Lower lobe of right lung (tissue), 2 donors: ENCODE results near the gene MAGOH. TPM values are rescaled to one million over a fixed set of nuclear protein-coding genes. Genes with fewer than 3 reads are reported as not detected.

Experiments
- ATAC-seq, 2 donors: fragments of 200-7000 bp; cut with Tn5 transposase; one replicate each; pipeline ENCODE4 v1.9.1; 2020 to 2022; ENCODE audit warnings: mild to moderate bottlenecking in 2 of 2, moderate library complexity in 2 of 2
- DNase-seq: peaks from one replicate; pipeline ENCODE4 v3.0.0-alpha.2; 2020
- H3K27ac ChIP-seq: fragments of 200-600 bp; one replicate; pipeline ENCODE4 v1.8.0; 2022
- H3K27me3 ChIP-seq: fragments of 200-600 bp; one replicate; pipeline ENCODE4 v1.8.0; 2022; ENCODE audit warnings: low read depth
- H3K36me3 ChIP-seq: fragments of 200-600 bp; one replicate; pipeline ENCODE4 v1.8.0; 2022; ENCODE audit warnings: mild to moderate bottlenecking
- H3K4me1 ChIP-seq: fragments of 200-600 bp; one replicate; pipeline ENCODE4 v1.8.0; 2022
- H3K4me3 ChIP-seq: fragments of 200-600 bp; one replicate; pipeline ENCODE4 v1.8.0; 2022; ENCODE audit warnings: mild to moderate bottlenecking
- H3K9me3 ChIP-seq: fragments of 200-600 bp; one replicate; pipeline ENCODE4 v1.8.0; 2022
- intact Hi-C: fragments of 100-400 bp; cut with DNase I; formaldehyde crosslinking; loops from one replicate; pipeline ENCODE4 v1.11.0; 2022
- total RNA-seq: library from RNA; stranded (reverse); fragmentation: NEBNext Ultra II Directional; extraction: Animal tissue kit (Norgen Biotek cat#: 25700); gene quantifications from one replicate; pipeline ENCODE4 v1.2.1, GENCODE V29; 2021
- TF ChIP-seq, protein P1 (sequence below): fragments of 200-600 bp; IDR thresholded peaks from one replicate; pipeline ENCODE4 v1.8.0; 2022; ENCODE audit warnings: antibody characterized with exemption, mild to moderate bottlenecking
- donor health status: DM: no; HTN: yes; CAD: no; lungs with severe emphysema.

The MAGOH gene
- total RNA-seq, 1 donor from 2014 or later = 34.4 TPM

DNA sequence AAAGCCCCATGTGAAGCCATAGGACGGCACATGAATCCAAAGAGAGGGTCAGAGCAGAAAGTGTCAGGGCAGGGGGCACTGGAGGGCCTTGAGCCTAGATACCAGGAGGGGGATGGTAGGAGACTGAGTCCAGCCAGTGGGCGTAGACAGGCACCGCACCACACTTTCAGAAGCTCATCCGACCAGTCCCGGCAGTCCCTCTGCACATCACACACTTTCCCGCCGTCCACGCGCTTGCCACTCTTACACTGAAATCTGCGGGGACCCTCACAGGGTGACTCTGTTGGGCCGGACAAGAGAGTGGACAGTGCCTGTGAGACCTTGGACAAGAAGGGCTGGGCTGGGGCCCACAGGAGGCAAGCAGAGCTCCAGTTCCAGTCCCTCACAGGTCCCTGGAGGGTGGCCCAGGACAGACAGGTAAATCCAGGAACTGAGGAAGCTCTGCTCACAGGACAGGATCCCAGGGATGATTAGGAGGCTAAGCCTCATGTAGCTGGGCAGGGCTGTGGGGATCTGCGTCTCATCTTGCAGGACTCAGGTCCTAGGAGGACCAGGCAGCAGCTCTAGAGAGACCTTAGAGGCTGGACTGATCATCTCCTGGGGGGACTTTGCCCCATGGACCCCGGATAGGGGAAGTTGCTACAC is 36.3 kb upstream of the MAGOH start:
- TF ChIP-seq, protein P1, sequence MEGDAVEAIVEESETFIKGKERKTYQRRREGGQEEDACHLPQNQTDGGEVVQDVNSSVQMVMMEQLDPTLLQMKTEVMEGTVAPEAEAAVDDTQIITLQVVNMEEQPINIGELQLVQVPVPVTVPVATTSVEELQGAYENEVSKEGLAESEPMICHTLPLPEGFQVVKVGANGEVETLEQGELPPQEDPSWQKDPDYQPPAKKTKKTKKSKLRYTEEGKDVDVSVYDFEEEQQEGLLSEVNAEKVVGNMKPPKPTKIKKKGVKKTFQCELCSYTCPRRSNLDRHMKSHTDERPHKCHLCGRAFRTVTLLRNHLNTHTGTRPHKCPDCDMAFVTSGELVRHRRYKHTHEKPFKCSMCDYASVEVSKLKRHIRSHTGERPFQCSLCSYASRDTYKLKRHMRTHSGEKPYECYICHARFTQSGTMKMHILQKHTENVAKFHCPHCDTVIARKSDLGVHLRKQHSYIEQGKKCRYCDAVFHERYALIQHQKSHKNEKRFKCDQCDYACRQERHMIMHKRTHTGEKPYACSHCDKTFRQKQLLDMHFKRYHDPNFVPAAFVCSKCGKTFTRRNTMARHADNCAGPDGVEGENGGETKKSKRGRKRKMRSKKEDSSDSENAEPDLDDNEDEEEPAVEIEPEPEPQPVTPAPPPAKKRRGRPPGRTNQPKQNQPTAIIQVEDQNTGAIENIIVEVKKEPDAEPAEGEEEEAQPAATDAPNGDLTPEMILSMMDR = no peak
- intact Hi-C loops = no loop called here
- DNase-seq (no peak), ATAC-seq (no peak)
- no peaks in the 10 kb centered on the region for H3K4me1 ChIP-seq
- no peaks in the 10 kb centered on the region for H3K9me3 ChIP-seq
- H3K27me3 ChIP-seq = no peaks in the 10 kb centered on the region
- no peak overlapping the region for H3K27ac ChIP-seq
- no peak overlapping the region for H3K4me3 ChIP-seq
- no peaks in the 10 kb centered on the region for H3K36me3 ChIP-seq

DNA sequence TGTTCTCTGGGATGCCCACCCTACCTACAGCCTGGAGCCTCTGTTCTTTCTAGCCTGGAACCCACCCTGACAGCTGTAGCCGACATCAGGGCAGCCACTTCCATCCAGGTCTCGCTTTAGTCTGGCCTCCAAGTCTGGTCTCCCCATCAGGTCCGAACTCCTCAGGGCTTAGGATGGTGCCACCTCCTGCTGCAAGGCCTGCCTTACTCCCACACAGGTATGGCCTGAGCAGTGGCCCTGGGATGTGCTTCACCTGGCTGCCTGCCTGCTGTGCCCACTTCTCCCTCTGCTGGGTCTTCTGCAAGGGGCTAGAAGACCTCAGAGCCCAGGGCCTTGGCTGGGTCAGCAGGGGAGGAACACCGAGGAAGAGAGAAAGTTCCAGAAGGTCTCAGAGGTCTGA is 35.7 kb upstream of the MAGOH start:
- Histone ChIP-seq H3K9me3 (no peaks in the 10 kb centered on the region), H3K4me3 (no peak overlapping the region), H3K27ac (no peak overlapping the region), H3K36me3 (no peaks in the 10 kb centered on the region), H3K4me1 (no peaks in the 10 kb centered on the region), H3K27me3 (no peaks in the 10 kb centered on the region)
- TF ChIP-seq, protein P1 = no peak
- ATAC-seq (no peak), DNase-seq (no peak)
- intact Hi-C loops = no loop called here

DNA sequence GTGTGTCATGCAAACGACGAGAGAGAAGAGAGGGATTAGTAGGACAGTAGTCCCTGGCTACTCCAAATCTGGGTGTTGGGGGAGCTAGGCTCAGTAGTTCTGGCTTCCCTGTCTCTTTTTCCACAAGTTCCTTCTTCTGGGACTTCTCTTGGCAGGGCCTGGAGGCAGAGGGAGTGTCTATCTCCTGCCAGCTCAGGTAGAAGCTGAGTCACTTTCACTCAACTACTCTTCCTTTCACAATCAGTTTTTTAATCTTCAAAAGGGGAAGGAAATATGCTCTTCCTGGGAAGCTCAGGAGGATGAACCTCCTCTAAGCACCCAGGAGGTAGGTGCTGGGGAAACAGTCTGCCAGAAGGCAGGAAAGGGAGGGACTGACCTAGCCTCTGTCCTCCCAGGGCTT is 35.2 kb upstream of the MAGOH start:
- Histone ChIP-seq H3K27me3 (no peaks in the 10 kb centered on the region), H3K4me1 (no peaks in the 10 kb centered on the region), H3K4me3 (no peak overlapping the region), H3K9me3 (no peaks in the 10 kb centered on the region), H3K27ac (no peak overlapping the region), H3K36me3 (no peaks in the 10 kb centered on the region)
- DNase-seq (no peak), ATAC-seq (no peak)
- intact Hi-C loops = no loop called here
- TF ChIP-seq, protein P1 = no peak

DNA sequence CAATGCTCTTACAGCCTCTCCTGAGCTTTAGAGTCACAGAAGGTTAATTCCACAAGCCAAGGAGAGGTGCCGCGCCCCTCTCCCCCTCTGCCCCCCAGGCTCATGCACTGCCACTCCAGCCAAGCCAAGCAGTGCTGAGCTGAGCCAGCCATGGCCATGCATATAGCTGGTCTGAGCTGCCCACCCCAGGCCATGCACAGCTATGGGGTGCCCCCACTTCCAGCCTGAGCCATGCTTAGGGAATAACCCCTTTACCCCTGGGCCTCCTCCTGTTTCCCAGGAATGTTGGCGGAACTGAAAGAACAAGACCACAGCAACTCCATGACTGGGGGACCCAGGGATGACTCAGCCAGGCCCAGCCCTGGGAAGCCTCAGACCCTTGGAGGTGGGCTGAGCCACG is 34.0 kb upstream of the MAGOH start:
- intact Hi-C loops = no loop called here
- Histone ChIP-seq H3K36me3 (no peaks in the 10 kb centered on the region), H3K27me3 (no peaks in the 10 kb centered on the region), H3K9me3 (no peaks in the 10 kb centered on the region), H3K4me1 (no peaks in the 10 kb centered on the region), H3K4me3 (no peak overlapping the region), H3K27ac (no peak overlapping the region)
- DNase-seq = no peak
- ATAC-seq = no peak
- TF ChIP-seq, protein P1 = no peak

DNA sequence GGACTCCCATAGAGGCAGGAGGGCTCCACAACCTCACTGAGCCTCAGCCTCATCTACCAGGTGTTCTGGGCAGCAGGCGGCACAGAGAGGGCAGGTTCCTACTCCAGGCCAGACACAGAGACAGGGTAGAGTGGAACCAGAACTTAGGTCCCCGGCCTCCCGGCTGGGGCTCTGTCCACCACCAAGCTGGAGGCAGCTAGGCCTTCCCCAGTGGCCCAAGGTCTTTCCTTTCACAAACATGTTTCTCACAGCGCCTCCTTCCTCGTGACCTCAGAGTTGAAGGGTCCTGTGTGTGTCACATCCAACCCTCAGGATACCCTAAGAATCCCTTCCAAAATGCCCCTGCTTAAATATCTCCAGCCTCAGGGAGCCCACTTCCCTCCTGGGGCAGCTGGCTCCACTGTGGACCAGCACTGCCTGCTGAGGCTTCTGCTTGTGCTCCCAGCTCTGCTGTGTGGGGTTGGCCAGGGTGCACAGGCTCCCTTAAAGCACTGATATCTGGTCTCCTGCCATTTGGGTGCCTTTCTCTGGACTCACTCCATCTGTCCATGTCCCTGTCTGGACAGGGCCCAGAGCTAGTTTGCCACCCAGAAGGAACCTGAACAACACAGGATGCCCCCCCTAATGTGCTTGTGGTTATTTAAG is 33.2 kb upstream of the MAGOH start:
- Histone ChIP-seq H3K9me3 (no peaks in the 10 kb centered on the region), H3K4me1 (no peaks in the 10 kb centered on the region), H3K36me3 (no peaks in the 10 kb centered on the region), H3K27me3 (no peaks in the 10 kb centered on the region), H3K27ac (no peak overlapping the region), H3K4me3 (no peak overlapping the region)
- TF ChIP-seq, protein P1 = no peak
- intact Hi-C loops = no loop called here
- DNase-seq = no peak
- no peak for ATAC-seq
